SJSA1 (cell line): ENCODE results near the gene UGT8. TPM values are rescaled to one million over a fixed set of nuclear protein-coding genes. Genes with fewer than 3 reads are reported as not detected.
"Not testable (repeated sequence)": the region's sequence is repeated elsewhere in the genome, so short reads cannot be mapped to it uniquely, and the experiment has no call there.

ENCODE experiments used
- DNase-seq, 2 experiments: peaks; one replicate each; pipeline ENCODE4 v3.0.0-alpha.2; 2015 to 2020; ENCODE audit warnings: low spot score in 2 of 2, low read depth in 1 of 2
- H3K27ac ChIP-seq: fragments of 250-450 bp; sonication (Bioruptor Pico); 2 replicates; pipeline ENCODE4 v1.5.1; 2020; ENCODE audit warnings: mild to moderate bottlenecking, moderate library complexity
- H3K27me3 ChIP-seq: fragments of 250-450 bp; sonication (Bioruptor Pico); replicated peaks from 2 replicates; pipeline ENCODE4 v1.5.1; 2020; ENCODE audit warnings: mild to moderate bottlenecking, moderate library complexity
- H3K36me3 ChIP-seq: fragments of 250-450 bp; sonication (Bioruptor Pico); 2 replicates; pipeline ENCODE4 v1.5.1; 2020; ENCODE audit warnings: mild to moderate bottlenecking
- H3K4me1 ChIP-seq: fragments of 250-450 bp; sonication (Bioruptor Pico); replicated peaks from 2 replicates; pipeline ENCODE4 v1.6.1; 2021; ENCODE audit warnings: mild to moderate bottlenecking
- H3K4me3 ChIP-seq: fragments of 250-450 bp; sonication (Bioruptor Pico); 2 replicates; pipeline ENCODE4 v1.5.1; 2020; ENCODE audit warnings: mild to moderate bottlenecking
- H3K9me3 ChIP-seq: fragments of 250-450 bp; sonication (Bioruptor Pico); replicated peaks from 2 replicates; pipeline ENCODE4 v1.5.1; 2020; ENCODE audit warnings: mild to moderate bottlenecking
- total RNA-seq: library from RNA; depleted of rRNA; stranded (reverse); fragments of >200 nt; shearing (Covaris generic); gene quantifications from 2 replicates; pipeline ENCODE4 v1.2.3, GENCODE V29; 2014

UGT8 gene
- total RNA-seq, 1 experiment from 2014 or later, result not detected

GRCh38 chr4:114597410-114598115 is 1.0 kb upstream of the UGT8 start:
- no peak overlapping the region for H3K4me3 ChIP-seq
- H3K36me3 ChIP-seq, result no peaks in the 10 kb centered on the region
- no peak overlapping the region for H3K27ac ChIP-seq
- peaks cover 46% of the 10 kb centered on the region for H3K27me3 ChIP-seq
- no peak for DNase-seq
- peaks cover 9% of the 10 kb centered on the region for H3K4me1 ChIP-seq
- no peaks in the 10 kb centered on the region for H3K9me3 ChIP-seq

GRCh38 chr4:114599231-114599902 is 760 bp downstream of the UGT8 start:
- Histone ChIP-seq H3K27ac (no peak overlapping the region), H3K9me3 (no peaks in the 10 kb centered on the region), H3K4me1 (peaks cover 9% of the 10 kb centered on the region), H3K36me3 (no peaks in the 10 kb centered on the region), H3K27me3 (peaks cover 52% of the 10 kb centered on the region), H3K4me3 (no peak overlapping the region)
- DNase-seq, result no peak

- Histone ChIP-seq H3K4me1 (peaks cover 9% of the 10 kb centered on the region), H3K27me3 (peaks cover 50% of the 10 kb centered on the region), H3K36me3 (no peaks in the 10 kb centered on the region), H3K9me3 (no peaks in the 10 kb centered on the region), H3K4me3 (no peak overlapping the region), H3K27ac (no peak overlapping the region)
- DNase-seq, result no peak
These were observed 1.4 kb downstream of the UGT8 start for GRCh38 chr4:114599903-114600552.

- Histone ChIP-seq H3K9me3 (no peaks in the 10 kb centered on the region), H3K4me3 (no peak overlapping the region), H3K4me1 (peaks cover 9% of the 10 kb centered on the region), H3K36me3 (no peaks in the 10 kb centered on the region), H3K27ac (no peak overlapping the region), H3K27me3 (peaks cover 50% of the 10 kb centered on the region)
- DNase-seq, result no peak
These were observed 2.1 kb downstream of the UGT8 start for GRCh38 chr4:114600672-114601071.

GRCh38 chr4:114601304-114602052 is 2.9 kb downstream of the UGT8 start:
- H3K27me3 ChIP-seq, result peaks cover 46% of the 10 kb centered on the region
- no peak overlapping the region for H3K4me3 ChIP-seq
- DNase-seq, result no peak
- H3K36me3 ChIP-seq, result no peaks in the 10 kb centered on the region
- H3K9me3 ChIP-seq, result no peaks in the 10 kb centered on the region
- no peak overlapping the region for H3K27ac ChIP-seq
- peaks cover 9% of the 10 kb centered on the region for H3K4me1 ChIP-seq

- Histone ChIP-seq H3K4me3 (no peak overlapping the region), H3K27ac (no peak overlapping the region), H3K36me3 (no peaks in the 10 kb centered on the region), H3K4me1 (peaks cover 3% of the 10 kb centered on the region), H3K27me3 (peaks cover 29% of the 10 kb centered on the region), H3K9me3 (no peaks in the 10 kb centered on the region)
- no peak for DNase-seq
These were observed 4.9 kb downstream of the UGT8 start for GRCh38 chr4:114603497-114603896.

- Histone ChIP-seq H3K9me3 (no peaks in the 10 kb centered on the region), H3K27me3 (peaks cover 10% of the 10 kb centered on the region), H3K27ac (no peak overlapping the region), H3K4me3 (no peak overlapping the region), H3K4me1 (no peaks in the 10 kb centered on the region), H3K36me3 (no peaks in the 10 kb centered on the region)
- DNase-seq, result no peak
These were observed 7.6 kb downstream of the UGT8 start for GRCh38 chr4:114606245-114606644.

GRCh38 chr4:114607056-114607455 is 8.4 kb downstream of the UGT8 start:
- Histone ChIP-seq H3K4me3 (no peak overlapping the region), H3K27me3 (peaks cover 10% of the 10 kb centered on the region; the same call in 1 of the 2 replicates), H3K27ac (no peak overlapping the region), H3K9me3 (no peaks in the 10 kb centered on the region), H3K36me3 (no peaks in the 10 kb centered on the region), H3K4me1 (no peaks in the 10 kb centered on the region)
- no peak for DNase-seq

- Histone ChIP-seq H3K27ac (no peak overlapping the region), H3K4me1 (no peaks in the 10 kb centered on the region)
These were observed 15.0 kb downstream of the UGT8 start for GRCh38 chr4:114613560-114613959.

GRCh38 chr4:114615435-114615834 is 16.8 kb downstream of the UGT8 start:
- DNase-seq, result no peak
- Histone ChIP-seq H3K27ac (no peak overlapping the region), H3K4me1 (no peaks in the 10 kb centered on the region), H3K9me3 (no peaks in the 10 kb centered on the region), H3K36me3 (no peaks in the 10 kb centered on the region), H3K4me3 (no peak overlapping the region), H3K27me3 (no peaks in the 10 kb centered on the region; the same call in none of the 2 replicates)

More at GRCh38 chr4:114613560-114613959, 15.0 kb downstream of the UGT8 start:
- H3K36me3 ChIP-seq, result no peaks in the 10 kb centered on the region
- H3K9me3 ChIP-seq, result no peaks in the 10 kb centered on the region
- no peak overlapping the region for H3K4me3 ChIP-seq
- DNase-seq, result no peak
- no peaks in the 10 kb centered on the region; the same call in none of the 2 replicates for H3K27me3 ChIP-seq

- H3K4me1 ChIP-seq, H3K4me3 ChIP-seq, H3K27ac ChIP-seq, H3K9me3 ChIP-seq, H3K27me3 ChIP-seq, H3K36me3 ChIP-seq, DNase-seq: not testable (repeated sequence)
These were observed 17.4 kb downstream of the UGT8 start for GRCh38 chr4:114616036-114616435.

- no peak overlapping the region for H3K4me3 ChIP-seq
- H3K4me1 ChIP-seq, result no peaks in the 10 kb centered on the region
- H3K27ac ChIP-seq, result no peak overlapping the region
- no peaks in the 10 kb centered on the region for H3K9me3 ChIP-seq
- H3K36me3 ChIP-seq, result no peaks in the 10 kb centered on the region
- no peak for DNase-seq
- no peaks in the 10 kb centered on the region; the same call in 1 of the 2 replicates for H3K27me3 ChIP-seq
These were observed 27.6 kb downstream of the UGT8 start for GRCh38 chr4:114626196-114626595.

- no peaks in the 10 kb centered on the region for H3K9me3 ChIP-seq
- H3K27me3 ChIP-seq, result no peaks in the 10 kb centered on the region
- no peak for DNase-seq
- H3K4me3 ChIP-seq, result no peak overlapping the region
- H3K27ac ChIP-seq, result no peak overlapping the region
- no peaks in the 10 kb centered on the region for H3K36me3 ChIP-seq
- no peaks in the 10 kb centered on the region for H3K4me1 ChIP-seq
These were observed 37.8 kb downstream of the UGT8 start for GRCh38 chr4:114636192-114636935.
